Measurements from ENCODE around the gene DPAGT1.
A peak's percentile ranks its signal among the peaks of the same experiment; 100 is the strongest.

DPAGT1 gene

DNA sequence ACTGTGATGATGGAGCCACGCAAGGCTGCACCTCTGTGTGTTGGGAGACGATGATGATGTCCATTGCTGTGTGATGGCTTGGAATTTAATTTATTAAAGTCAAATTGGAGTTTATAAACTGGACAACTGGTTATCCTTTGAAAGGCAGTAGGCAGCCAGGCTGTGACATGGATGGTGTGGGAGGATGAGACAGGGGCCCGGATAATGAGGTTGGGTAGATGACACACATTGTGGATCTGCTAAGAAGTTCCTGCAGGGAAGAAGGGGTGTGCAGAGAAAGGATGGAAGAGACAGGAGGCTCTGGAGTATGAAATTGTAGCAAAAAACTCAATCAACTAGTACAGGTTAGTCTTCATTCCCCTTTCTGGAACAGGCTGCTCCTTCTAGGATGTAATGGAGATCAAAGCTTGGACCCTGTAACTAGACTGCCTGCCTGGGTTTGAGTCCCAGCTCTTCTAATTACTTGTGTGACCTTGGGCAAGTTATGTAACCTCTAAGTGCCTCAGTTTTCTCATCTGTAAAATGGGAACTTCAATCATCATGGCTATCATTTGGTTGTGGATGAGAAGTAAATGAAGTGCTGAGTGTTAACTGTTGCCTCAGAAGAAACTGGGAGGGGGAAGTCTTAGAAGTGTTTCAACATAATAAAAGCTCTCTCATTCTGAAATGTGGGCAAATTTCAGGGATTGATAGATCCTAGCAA, 15.5 kb upstream of the DPAGT1 start:
- Histone ChIP-seq H3K4me3 (no peak overlapping the region), H3K27ac (peak overlapping the region in 2 of 21 experiments; percentile 78 to 80)

GRCh38 chr11:119116601-119117000, 14.9 kb upstream of the DPAGT1 start:
- H3K27ac ChIP-seq = peak overlapping the region in 12 of 21 experiments; percentile 5 to 80 (median 64)
- H3K4me3 ChIP-seq = no peak overlapping the region

DNA sequence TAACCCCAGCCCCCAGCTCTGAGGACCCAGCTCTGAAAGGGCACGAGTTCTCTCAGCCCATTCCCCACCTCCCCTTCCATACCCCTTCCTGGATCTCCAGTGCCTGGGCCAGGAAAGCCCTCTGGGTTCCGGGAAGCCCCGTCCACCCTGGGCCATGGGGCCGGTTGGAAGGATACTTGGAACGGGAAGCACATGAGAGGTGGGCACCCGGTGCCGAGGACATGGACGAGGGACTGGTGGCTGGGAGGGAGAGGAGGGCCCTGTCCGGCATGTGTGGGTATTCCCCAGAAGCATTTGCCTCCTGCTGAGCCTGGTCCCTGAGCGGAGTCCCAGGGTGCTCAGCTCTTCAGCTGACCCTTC, 14.6 kb upstream of the DPAGT1 start:
- Histone ChIP-seq H3K27ac (peak overlapping the region in 15 of 21 experiments; percentile 5 to 80 (median 64)), H3K4me3 (no peak overlapping the region)

GRCh38 chr11:119115484-119116234, 14.0 kb upstream of the DPAGT1 start:
- peak overlapping the region in 1 of 7 experiments; percentile 3 for H3K4me3 ChIP-seq
- H3K27ac ChIP-seq = peak overlapping the region in 15 of 21 experiments; percentile 5 to 80 (median 64)

GRCh38 chr11:119114351-119114750, 12.7 kb upstream of the DPAGT1 start:
- H3K27ac ChIP-seq = peak overlapping the region in 5 of 21 experiments; percentile 7 to 80 (median 74)
- H3K4me3 ChIP-seq = no peak overlapping the region

GRCh38 chr11:119113716-119114115, 12.1 kb upstream of the DPAGT1 start:
- Histone ChIP-seq H3K27ac (peak overlapping the region in 3 of 21 experiments; percentile 9 to 34 (median 23)), H3K4me3 (no peak overlapping the region)

- Histone ChIP-seq H3K27ac (peak overlapping the region in 1 of 21 experiments; percentile 23), H3K4me3 (no peak overlapping the region)
Observed at GRCh38 chr11:119112314-119113020, 10.8 kb upstream of the DPAGT1 start.

DNA sequence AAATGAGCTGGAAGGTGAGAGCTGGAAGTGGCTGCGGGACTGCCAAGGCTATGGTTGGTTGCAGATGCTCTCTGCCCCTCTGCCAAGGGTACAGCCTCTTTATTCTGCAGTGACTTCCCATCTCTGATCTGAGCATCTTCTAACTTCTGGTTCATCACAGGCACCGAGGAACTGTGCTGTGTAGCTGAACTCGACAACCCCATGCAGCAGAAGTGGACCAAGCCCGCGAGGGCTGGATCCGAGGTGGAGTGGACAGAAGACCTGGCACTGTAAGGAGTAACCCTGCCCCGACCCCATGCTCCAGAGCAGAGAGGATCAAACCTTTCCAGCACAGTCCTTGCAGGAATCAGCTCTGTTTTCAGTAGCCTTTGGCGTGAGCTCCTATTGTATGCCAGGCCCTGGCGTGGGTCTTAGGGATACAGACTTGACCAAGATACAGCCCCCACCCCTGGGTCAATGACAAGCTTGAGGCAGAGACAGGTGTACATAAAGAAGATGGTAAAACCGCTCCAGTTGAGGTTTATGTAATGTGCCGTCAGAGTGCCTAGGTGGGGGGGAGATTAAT, 9.8 kb upstream of the DPAGT1 start:
- H3K27ac ChIP-seq = no peak overlapping the region
- H3K4me3 ChIP-seq = no peak overlapping the region

- Histone ChIP-seq H3K4me3 (no peak overlapping the region), H3K27ac (no peak overlapping the region)
Observed at GRCh38 chr11:119110439-119110838, 8.8 kb upstream of the DPAGT1 start.

DNA sequence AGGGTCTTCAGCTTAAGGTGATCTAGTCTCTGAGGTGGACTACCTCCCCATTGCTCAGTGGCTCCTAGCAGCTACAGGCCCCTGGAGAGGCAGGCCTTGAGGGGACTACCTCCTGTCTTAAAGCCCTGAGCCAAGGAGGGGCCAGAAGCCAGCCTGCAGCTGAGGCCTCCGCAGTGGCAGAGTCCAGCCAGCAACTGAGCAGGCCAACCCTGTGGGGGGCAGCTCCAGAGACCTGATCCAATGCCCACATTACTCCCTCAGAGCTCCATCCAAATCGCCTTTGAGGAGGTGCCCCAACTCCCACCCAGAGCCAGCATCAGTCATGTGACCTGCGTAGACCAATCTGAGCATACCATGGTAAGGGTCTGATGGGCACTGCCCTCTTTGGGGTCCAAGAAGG, 8.2 kb upstream of the DPAGT1 start:
- H3K4me3 ChIP-seq = no peak overlapping the region

GRCh38 chr11:119108857-119109221, 7.2 kb upstream of the DPAGT1 start:
- Histone ChIP-seq H3K27ac (peak overlapping the region in 4 of 21 experiments; percentile 84 to 96 (median 92)), H3K4me3 (peak overlapping the region in 3 of 7 experiments; percentile 73 to 97 (median 90))

More for the DNA sequence above, 8.2 kb upstream of the DPAGT1 start:
- H3K27ac ChIP-seq = no peak overlapping the region

GRCh38 chr11:119108146-119108856, 6.6 kb upstream of the DPAGT1 start:
- peak overlapping the region; percentile 27 to 96 (median 87) for H3K27ac ChIP-seq
- peak overlapping the region; percentile 73 to 98 (median 96) for H3K4me3 ChIP-seq

- Histone ChIP-seq H3K27ac (peak overlapping the region; percentile 27 to 96 (median 87)), H3K4me3 (peak overlapping the region; percentile 73 to 98 (median 96))
Observed at GRCh38 chr11:119107538-119108145, 6.0 kb upstream of the DPAGT1 start.

DNA sequence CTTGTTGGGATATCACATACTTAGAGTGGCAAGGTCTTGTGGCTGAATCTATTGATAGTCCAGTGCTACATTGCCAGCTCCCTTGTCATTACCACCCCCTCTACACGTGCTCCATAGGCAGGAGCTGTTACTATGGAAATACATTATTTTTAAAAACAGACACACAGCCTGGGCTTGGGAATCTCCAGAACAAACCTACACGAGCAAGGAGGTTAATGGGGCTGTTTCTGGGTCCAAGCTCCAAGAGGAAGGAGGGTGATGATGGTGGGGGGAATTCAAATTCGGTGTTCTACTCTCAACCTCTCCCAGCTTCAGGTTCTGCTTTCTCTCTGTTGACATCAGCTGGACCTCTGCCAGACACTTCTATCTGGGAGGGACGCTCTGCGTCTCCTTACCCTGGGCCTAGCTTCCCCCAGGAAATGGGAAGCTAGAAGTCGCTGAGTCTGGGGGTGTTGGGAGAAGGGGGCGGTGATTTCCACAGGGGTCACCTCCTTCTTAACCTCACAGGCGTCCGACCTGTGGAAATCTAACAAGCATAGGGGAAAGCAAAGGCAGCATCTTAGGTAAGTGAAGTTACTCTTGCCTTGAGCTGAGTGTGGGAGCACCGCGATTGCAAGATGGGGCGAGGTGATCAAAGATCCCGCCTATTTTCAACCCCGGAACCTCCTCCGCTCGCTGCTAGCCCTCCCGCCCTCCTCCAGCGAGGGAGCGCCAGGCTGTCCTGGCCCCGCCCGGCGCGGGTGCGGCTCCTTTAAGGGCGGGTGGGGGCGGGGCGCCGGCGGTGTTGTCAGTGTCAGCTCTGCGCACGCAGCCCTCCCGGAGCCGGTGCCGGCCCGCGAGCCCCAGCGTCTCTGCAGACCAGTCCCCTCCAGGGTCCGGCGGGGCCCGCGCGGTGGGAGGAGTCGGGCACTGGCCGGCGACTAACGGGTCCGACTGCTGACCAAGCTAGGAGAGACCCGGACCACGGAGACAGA, 5.2 kb upstream of the DPAGT1 start, which contains the start of gene C2CD2L:
TSS of gene C2CD2L (plus strand) at position 781 of the 974 bp plus-strand sequence. CDS start 398 bp downstream, outside the sequence.
- Histone ChIP-seq H3K4me3 (peak within 1 kb of the TSS; percentile 73 to 98 (median 96)), H3K27ac (peak within 1 kb of the TSS; percentile 27 to 96 (median 87))

GRCh38 chr11:119103793-119104192, 2.1 kb upstream of the DPAGT1 start:
- Histone ChIP-seq H3K4me3 (no peak overlapping the region), H3K27ac (peak overlapping the region in 5 of 21 experiments; percentile 41 to 95 (median 91))

GRCh38 chr11:119103161-119103664, 1.6 kb upstream of the DPAGT1 start:
- H3K27ac ChIP-seq = peak overlapping the region in 20 of 21 experiments; percentile 79 to 97 (median 91)
- H3K4me3 ChIP-seq = peak overlapping the region in 6 of 7 experiments; percentile 51 to 86 (median 72)
